ENCODE results near the gene LRP1B.

DNA sequence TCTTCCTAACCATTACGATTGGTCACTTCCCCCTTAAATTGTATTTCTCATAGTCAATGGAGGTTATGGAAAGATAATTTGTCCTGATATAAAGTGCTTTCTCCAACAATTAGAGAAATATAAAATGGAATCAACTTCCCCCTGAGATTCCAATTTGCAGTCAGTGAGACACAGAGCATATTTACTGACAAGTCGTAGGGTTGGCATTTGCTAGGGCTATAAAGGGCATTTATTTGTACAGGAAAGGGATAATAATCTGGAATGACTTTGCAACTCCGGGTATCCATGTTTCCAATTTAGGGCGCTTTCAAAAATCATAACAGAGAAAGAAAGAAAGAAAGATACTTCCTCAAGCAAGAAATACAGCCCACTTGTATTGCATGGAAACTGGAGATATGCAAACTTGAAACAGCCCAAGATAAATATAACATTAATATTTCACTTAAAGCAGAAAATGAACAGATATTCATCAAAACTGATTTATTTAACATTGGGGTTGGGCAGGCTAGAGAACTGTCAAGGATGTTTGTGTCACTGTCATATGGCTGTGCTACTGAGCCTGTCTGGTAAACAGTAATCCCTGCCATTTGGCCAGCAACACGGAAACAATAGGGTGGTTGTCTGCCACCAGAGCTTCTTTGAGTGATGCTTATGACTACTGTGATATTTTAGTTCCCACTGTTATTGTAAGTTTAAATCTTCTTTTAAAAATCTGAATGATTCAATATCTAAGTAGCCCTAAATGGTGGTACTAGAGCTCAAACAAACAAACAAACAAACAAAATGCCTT is 621.8 kb downstream of the LRP1B start:
- TF ChIP-seq SUZ12 (IDR thresholded peaks at IDR 0.05; ENCODE audit: extremely low read depth, insufficient read depth, insufficient read length), result no peak
- no peak for TF ChIP-seq YY1 (IDR thresholded peaks at IDR 0.05; ENCODE audit: insufficient read depth, insufficient read length)

Data from NT2/D1 (cell line).